HG03175 (cell line): ENCODE data around the gene EGLN3.
"Not testable (repeated sequence)": the region's sequence is repeated elsewhere in the genome, so short reads cannot be mapped to it uniquely, and the experiment has no call there.

Source experiments
- ATAC-seq: cut with Tn5 transposase; IDR thresholded peaks from one replicate; pipeline ENCODE4 v1.9.1; 2021; ENCODE audit warnings: mild to moderate bottlenecking, moderate library complexity; ENCODE audit not compliant: unreplicated experiment

EGLN3 gene

GRCh38 chr14:33950320-33951182, at the start of gene EGLN3:
TSS of gene EGLN3 (minus strand) at chr14:33951074. CDS start at chr14:33950752, 322 bp downstream.
- peak; percentile 82 for ATAC-seq

GRCh38 chr14:34000396-34000795, 49.5 kb upstream of the EGLN3 start:
- no peak for ATAC-seq

- no peak for ATAC-seq
Measured at GRCh38 chr14:33999771-34000291, 49.0 kb upstream of the EGLN3 start.

GRCh38 chr14:33997611-33998010, 46.7 kb upstream of the EGLN3 start:
- no peak for ATAC-seq

- no peak for ATAC-seq
Measured at GRCh38 chr14:33996462-33996861, 45.6 kb upstream of the EGLN3 start.

- ATAC-seq: no peak
Measured at GRCh38 chr14:33993246-33993645, 42.4 kb upstream of the EGLN3 start.

- ATAC-seq: no peak
Measured at GRCh38 chr14:33992274-33993007, 41.6 kb upstream of the EGLN3 start.

GRCh38 chr14:33990790-33991189, 39.9 kb upstream of the EGLN3 start:
- no peak for ATAC-seq

- ATAC-seq: no peak
Measured at GRCh38 chr14:33987565-33988080, 36.7 kb upstream of the EGLN3 start.

- no peak for ATAC-seq
Measured at GRCh38 chr14:33986804-33987203, 35.9 kb upstream of the EGLN3 start.

- ATAC-seq: no peak
Measured at GRCh38 chr14:33985242-33985641, 34.4 kb upstream of the EGLN3 start.

- peak; percentile 82 for ATAC-seq
Measured at GRCh38 chr14:33979613-33980276, 28.9 kb upstream of the EGLN3 start.

GRCh38 chr14:33978892-33979612, 28.2 kb upstream of the EGLN3 start:
- ATAC-seq: no peak

- ATAC-seq: peak; percentile 96
Measured at GRCh38 chr14:33972583-33973081, 21.8 kb upstream of the EGLN3 start.

- ATAC-seq: not testable (repeated sequence)
Measured at GRCh38 chr14:33969846-33970245, 19.0 kb upstream of the EGLN3 start.

- no peak for ATAC-seq
Measured at GRCh38 chr14:33968722-33969121, 17.8 kb upstream of the EGLN3 start.

GRCh38 chr14:33967138-33967537, 16.3 kb upstream of the EGLN3 start:
- no peak for ATAC-seq

- no peak for ATAC-seq
Measured at GRCh38 chr14:33966276-33966675, 15.4 kb upstream of the EGLN3 start.

GRCh38 chr14:33964599-33965317, 13.9 kb upstream of the EGLN3 start:
- no peak for ATAC-seq

- no peak for ATAC-seq
Measured at GRCh38 chr14:33963892-33964291, 13.0 kb upstream of the EGLN3 start.
